ENCODE data around the gene TARS3. TPM values are rescaled to one million over a fixed set of nuclear protein-coding genes. Genes with fewer than 3 reads are reported as not detected.

TARS3 gene
- total RNA-seq, 4 donors from 2014 or later = 6.2 to 11.3 (median 9.6) TPM

- no peak for DNase-seq (ENCODE audit: low spot score in 2 of 2)
- WGBS, 2 donors = 86 to 87% methylated on average over 16 of the region's 16 CpGs
- H3K4me3 ChIP-seq (ENCODE audit: low read depth, poor library complexity, severe bottlenecking) = no peak overlapping the region
- no peak for TF ChIP-seq POLR2A (IDR thresholded peaks at IDR 0.05)
- TF ChIP-seq, protein P1, sequence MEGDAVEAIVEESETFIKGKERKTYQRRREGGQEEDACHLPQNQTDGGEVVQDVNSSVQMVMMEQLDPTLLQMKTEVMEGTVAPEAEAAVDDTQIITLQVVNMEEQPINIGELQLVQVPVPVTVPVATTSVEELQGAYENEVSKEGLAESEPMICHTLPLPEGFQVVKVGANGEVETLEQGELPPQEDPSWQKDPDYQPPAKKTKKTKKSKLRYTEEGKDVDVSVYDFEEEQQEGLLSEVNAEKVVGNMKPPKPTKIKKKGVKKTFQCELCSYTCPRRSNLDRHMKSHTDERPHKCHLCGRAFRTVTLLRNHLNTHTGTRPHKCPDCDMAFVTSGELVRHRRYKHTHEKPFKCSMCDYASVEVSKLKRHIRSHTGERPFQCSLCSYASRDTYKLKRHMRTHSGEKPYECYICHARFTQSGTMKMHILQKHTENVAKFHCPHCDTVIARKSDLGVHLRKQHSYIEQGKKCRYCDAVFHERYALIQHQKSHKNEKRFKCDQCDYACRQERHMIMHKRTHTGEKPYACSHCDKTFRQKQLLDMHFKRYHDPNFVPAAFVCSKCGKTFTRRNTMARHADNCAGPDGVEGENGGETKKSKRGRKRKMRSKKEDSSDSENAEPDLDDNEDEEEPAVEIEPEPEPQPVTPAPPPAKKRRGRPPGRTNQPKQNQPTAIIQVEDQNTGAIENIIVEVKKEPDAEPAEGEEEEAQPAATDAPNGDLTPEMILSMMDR (IDR thresholded peaks at IDR 0.05) = no peak
- intact Hi-C loops (cut with DNase I; ENCODE audit: low total_unique reads) = no loop called here
Measured at GRCh38 chr15:101675796-101676582, 48.3 kb downstream of the TARS3 start.

DNA sequence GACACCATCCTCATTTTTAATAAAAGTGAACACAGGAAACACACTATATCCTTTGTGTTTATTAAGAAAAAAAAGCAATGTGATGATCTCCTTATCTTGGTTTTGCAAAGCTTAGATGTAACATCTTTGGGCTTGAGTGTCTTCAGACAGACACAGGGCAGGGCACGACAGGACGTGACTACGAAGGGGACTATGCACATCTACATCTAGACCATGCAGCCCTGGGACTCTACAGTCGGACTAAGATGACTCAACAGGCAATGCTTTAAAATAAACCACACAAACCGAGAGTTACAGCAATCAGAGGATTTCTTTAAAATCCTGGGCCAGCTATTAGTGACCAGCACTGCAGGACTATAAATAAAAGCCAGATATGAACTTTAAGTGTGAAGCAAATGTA is 49.3 kb downstream of the TARS3 start:
- no peak for TF ChIP-seq POLR2A (IDR thresholded peaks at IDR 0.05)
- TF ChIP-seq, protein P1 (IDR thresholded peaks at IDR 0.05) = no peak
- WGBS, 2 donors = 86 to 92% methylated on average over 5 of the region's 5 CpGs
- intact Hi-C loops (cut with DNase I; ENCODE audit: low total_unique reads) = no loop called here
- no peak overlapping the region for H3K4me3 ChIP-seq (ENCODE audit: low read depth, poor library complexity, severe bottlenecking)
- DNase-seq (ENCODE audit: low spot score in 2 of 2) = no peak

DNA sequence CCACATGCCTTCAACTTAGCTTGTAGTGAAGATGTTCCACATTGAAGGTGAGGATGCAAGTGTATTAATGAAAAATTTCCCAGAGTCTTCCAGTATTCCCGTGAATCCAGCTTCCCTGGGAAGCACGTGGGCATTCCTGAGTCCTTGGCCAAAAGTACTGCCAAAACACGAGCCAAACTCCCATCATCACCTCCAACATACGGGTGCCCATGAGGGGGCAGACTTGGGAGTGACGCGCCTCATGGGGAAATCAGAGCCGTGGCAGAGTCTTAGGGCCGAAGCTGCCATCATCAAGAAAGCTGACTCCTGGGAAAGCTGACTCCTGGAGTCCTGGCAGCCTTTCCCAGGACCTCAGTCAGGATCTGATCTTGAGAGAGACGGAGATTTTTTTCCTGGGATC is 52.0 kb downstream of the TARS3 start:
- WGBS, 2 donors = 75 to 92% methylated on average over 9 of the region's 9 CpGs
- intact Hi-C loops (cut with DNase I; ENCODE audit: low total_unique reads) = no loop called here
- no peak for DNase-seq (ENCODE audit: low spot score in 2 of 2)
- H3K4me3 ChIP-seq (ENCODE audit: low read depth, poor library complexity, severe bottlenecking) = no peak overlapping the region
- TF ChIP-seq POLR2A (IDR thresholded peaks at IDR 0.05) = no peak
- TF ChIP-seq, protein P1 (IDR thresholded peaks at IDR 0.05) = no peak

DNA sequence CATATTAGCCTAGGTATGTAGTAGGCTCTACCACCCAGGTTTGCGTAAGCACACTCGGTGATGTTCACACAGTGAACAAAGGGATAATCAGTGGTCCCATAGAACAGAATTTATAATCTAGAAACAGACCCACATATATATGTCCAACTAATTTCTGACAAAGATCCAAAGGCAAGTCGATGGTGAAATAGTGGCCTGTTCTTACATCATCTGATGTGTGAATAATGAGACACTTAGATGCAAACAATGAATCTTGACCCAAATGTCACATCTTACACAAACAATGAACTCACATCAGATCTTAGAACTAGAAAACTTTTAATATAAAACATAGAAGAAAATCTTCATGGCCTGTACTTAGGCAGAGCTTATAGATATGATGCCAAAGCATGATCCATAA is 54.5 kb downstream of the TARS3 start:
- intact Hi-C loops (cut with DNase I; ENCODE audit: low total_unique reads) = no loop called here
- DNase-seq (ENCODE audit: low spot score in 2 of 2) = no peak
- 93 to 95% methylated on average over 3 of the region's 3 CpGs for WGBS, 2 donors
- H3K4me3 ChIP-seq (ENCODE audit: low read depth, poor library complexity, severe bottlenecking) = no peak overlapping the region
- no peak for TF ChIP-seq POLR2A (IDR thresholded peaks at IDR 0.05)
- TF ChIP-seq, protein P1 (IDR thresholded peaks at IDR 0.05) = no peak

DNA sequence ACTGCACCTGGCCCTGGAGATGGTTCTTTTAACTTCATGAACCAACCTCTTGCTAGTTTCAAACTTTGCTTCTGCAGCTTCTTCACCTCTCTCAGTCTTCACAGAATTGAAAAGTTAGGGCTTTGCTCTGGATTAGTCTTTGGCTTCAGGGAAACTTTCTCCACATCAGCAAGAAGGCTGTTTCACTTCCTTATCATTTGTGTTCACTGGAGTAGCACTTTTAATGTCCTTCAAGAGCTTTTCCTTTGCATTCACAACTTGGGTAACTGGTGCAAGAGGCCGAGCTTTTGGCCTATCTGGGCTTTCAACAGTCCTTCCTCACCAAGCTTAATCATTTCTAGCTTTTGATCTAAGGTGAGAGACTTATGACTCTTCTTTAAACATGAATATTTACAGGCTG is 56.4 kb downstream of the TARS3 start:
- WGBS, 2 donors = 90 to 94% methylated on average over 1 of the region's 1 CpG

More for the DNA sequence above, 56.4 kb downstream of the TARS3 start:
- TF ChIP-seq, protein P1 (IDR thresholded peaks at IDR 0.05) = no peak
- no peak for TF ChIP-seq POLR2A (IDR thresholded peaks at IDR 0.05)
- intact Hi-C loops (cut with DNase I; ENCODE audit: low total_unique reads) = no loop called here
- no peak for DNase-seq (ENCODE audit: low spot score in 2 of 2)
- H3K4me3 ChIP-seq (ENCODE audit: low read depth, poor library complexity, severe bottlenecking) = no peak overlapping the region
